Measurements from ENCODE around the gene LYRM9.
"Not testable (repeated sequence)": the region's sequence is repeated elsewhere in the genome, so short reads cannot be mapped to it uniquely, and the experiment has no call there.

The LYRM9 gene

DNA sequence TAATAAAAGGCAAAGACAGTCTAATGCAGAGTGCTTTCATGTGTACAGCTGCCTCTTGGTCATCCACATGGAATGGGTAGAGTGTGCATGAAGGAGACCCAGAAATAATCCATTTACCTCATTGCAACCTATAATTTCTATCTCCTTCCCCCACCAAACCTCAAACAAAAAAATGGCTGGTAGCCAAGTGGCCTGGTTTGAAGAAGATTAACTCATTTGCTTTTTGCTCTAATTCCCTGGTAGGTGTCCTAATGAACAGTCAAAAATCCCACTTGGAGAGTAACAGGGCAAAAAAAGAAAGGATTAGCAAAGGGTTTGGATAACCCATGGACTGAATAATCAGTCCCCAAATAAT, 13.0 kb upstream of the LYRM9 start:
- no peak for DNase-seq (ENCODE audit: low read depth, low spot score)

DNA sequence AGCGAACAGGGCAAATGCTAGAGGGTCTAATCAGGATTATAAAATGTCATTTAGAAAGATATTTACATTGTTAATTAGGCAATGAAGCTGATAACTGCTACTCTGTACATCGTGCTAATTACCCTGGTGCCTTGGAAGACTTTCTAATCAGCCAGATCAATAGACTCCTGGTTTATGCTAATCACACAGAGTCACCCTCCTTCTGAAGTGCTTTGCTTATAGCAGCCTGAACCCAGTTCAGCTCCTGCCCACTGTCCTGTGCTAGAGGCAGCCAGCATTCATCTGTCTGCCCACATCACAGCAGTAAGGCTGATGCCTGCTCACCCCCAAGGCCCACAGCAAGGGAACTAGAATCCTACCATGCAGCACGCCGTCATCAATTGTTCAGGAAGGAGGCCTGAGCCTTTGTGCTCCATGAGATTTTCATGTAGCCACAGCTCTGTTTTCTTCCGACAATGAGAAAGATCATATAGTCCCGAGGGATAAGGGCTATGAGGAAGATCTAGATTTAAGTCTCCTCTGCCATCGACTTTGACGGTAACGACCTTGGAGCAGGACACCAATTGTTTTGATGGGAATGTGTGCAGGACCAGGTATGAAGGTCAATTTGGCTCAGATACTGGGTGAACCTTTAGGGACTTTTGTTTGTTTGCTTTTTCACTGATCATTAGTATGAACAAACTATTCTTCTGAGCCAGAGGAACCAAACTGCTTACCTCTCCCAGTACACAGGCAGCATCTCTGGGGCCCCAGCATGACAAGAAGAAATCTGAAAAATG, 12.5 kb upstream of the LYRM9 start:
- DNase-seq (ENCODE audit: low read depth, low spot score): no peak

DNA sequence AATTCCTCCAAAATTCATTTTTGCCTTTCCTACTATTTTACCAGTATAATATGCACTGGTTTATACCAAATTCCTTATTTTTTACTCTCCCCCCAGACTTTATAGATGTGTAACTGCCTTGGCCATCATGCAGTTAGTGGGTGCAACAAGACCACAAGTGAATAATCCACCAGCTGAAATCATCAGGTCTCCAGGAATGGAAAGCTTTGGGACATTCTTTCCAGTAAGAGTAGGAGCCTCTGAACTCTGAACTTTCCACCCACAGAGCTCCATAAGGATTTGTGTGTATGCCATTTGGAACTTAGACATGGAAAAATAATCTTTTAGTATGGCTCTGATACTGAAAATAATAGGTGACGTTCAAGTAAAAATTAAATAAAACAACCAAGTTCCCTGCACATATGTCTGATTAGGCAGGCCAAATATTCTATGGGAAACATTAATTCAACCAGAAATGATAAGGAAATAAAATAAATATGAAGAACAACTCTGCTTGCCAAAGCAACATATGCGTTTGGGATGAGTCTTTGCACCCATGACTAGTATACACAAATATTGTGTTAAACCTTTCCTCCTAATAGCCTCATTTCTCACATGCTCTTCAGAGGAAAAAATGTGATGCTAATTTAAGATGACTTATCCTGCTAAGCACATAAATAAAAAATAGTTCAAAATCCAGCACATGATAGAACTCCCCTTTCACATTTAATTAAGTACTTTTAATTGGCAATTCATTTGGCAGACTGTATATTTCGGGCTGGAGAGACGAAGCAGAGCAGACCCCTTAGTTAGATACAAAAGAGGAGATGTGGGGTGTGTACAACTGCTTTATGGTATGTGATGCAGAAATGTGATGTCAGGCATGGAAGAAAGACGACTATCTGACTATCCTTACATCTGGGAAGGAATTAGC, 11.6 kb upstream of the LYRM9 start:
- DNase-seq (ENCODE audit: low read depth, low spot score): no peak

DNA sequence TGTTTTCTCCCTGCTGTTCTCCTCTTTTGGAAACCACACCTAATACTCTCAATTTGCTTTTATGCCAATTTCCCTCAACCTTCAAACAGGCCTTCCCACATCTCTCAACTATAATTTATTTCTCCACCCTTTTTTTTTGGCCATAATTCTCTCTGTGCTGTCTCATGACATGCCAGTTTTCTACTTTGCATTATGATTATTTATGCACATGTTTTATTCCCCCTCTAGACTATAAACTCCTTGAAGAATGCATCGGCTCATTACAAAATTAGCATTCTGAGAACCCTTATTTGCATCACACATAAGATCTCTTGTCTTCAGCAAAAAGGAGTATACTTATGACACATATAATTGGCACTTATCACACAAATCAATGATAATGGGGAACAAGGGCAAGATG, 10.9 kb upstream of the LYRM9 start:
- DNase-seq (ENCODE audit: low read depth, low spot score): no peak

DNA sequence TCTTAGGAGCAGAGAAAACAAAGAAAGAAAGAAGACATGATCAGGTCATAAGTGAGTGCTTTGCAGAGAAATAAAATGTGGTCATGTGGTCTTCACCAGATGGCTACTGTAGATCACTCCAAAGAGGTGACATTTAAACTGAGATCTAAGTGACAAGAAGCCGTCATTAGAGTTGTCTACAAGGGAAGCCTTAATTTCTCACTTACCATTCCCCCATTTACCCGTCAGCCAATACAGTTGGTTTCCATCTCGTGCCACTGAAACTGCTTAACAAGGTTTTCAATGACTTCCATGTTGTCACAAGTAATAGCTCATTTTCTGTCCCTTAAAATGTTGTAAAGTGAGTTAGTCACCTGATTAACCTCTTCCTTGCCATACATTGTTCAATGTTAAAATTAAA, 6.4 kb upstream of the LYRM9 start:
- no peak for DNase-seq (ENCODE audit: low read depth, low spot score)

DNA sequence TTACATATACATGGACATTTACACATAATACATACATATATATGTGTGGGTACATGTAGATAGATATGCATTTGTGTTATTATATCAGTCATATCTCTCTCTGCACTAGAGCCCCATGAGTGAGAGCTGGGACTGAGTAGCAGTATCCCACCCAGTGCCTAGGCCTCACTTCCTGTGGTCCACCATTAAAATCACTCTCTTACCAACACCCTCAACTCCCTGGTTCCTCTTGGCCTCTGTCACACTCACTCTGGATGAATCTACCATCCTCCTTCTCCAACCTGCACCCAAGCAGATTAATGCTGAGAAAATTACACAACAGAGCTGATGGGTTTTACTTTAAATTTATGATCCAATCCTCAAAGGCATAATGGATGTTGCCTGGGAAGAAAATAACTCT, 4.9 kb upstream of the LYRM9 start:
- DNase-seq (ENCODE audit: low read depth, low spot score): no peak

DNA sequence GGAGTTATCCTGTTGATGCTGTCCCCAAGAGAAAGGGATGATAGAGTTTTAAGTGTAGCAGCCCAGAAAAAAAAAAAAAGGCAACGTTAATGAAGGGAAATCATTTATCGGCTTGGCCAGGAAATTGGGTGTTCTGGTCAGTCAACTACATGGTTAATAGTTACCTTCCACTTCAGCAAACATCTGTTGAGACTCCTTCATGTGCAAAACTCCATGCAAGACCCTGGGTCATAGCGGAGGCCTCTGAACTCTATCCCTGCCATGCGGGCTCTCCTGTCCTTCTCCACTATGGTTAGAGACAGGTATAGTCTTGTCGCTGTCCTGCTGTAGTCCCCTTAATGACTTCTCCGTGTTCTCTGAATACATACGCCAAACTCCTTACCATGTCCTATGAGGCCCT, 3.5 kb upstream of the LYRM9 start:
- DNase-seq (ENCODE audit: low read depth, low spot score): no peak

DNA sequence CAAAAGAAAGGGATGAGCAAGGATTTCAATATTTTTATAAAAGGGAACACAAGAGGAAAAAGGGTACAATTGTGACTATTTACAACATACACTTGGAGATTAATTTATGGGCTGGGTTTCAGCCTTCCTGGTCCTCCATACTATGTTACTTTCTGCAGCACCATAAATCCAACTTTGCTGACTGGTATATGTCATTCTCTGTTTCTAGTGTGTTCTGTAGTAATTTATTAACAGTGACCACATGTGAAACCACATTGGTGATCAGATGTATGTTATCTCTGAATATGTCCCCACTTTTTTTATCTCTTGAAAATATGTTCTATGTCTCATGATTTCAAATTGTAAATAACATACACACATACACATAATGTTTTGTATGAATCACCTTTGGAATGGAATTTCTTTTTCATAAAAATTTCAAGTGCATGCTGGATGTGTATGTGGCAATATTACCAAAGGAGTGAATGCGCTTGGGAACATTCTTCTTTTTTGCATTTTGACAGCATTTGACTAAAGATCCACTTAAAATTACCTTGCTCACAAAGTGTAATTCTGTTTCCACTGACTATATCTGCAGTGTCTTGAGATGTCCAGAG, 2.9 kb upstream of the LYRM9 start:
- DNase-seq (ENCODE audit: low read depth, low spot score): no peak

DNA sequence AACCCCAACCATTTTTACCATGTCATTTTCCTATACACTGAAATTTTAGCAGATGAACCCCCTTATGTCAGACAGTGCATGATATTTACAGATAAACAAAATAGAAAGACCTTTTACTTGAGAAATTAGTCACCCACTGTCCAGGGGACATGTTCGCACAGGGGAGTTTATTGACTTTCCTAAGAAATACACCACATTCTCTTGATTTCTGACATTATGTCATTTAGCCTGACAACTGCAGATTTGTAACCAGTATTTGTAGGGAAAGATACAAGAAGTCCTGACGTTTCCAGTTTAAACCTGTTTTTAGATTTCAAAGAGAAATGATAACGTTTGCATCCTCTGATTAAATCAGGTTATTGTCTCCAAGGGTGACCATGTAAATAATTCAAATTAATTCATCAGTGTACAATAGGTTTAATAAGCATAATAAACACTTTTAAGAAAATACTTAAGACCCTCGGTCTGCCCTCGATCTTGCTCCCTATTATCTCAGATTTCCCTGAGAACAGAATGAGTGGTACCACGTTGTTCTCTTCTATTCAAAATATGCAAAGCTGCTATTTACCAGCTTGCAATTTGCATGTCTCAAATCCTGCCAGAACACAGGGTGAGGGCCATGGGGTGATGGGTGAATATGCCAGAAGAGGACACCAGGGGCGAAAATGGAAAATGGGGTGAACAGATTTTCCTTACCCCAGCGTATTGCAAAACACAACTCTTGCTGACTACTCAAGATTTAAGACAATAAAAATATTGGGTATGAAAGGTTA, 2.1 kb upstream of the LYRM9 start:
- no peak for DNase-seq (ENCODE audit: low read depth, low spot score)

DNA sequence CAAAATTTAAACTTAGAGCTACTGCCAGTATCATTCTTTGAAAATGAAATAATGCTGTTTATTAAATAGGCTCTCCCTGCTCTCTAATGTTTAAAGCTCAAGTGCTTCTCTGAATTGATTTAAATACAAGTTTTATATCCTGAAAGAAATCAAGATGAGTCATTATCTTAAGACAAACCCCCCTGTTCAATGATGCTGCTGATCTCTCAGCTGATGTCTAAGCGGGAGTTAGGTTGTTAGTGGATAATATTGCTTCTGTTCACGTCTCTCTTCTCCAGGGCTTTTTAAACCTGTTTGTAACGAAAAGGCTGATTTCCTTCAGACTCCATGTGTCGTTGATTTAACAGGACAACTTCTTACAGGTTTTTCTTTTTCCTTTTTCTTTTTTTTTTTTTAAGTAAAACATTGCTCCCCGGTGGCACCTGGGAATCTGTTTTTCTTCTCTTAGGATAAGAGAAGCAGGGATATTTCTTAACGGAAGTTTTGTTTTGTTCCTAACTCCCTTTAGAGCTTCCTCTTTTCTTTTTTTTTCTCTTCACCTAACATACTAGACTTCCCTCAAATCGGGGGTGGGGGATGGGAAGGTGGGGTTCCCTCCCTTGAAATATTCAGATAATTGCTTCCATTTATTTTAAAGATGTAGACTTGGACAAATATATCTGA, 807 bp upstream of the LYRM9 start:
- no peak for DNase-seq (ENCODE audit: low read depth, low spot score)

DNA sequence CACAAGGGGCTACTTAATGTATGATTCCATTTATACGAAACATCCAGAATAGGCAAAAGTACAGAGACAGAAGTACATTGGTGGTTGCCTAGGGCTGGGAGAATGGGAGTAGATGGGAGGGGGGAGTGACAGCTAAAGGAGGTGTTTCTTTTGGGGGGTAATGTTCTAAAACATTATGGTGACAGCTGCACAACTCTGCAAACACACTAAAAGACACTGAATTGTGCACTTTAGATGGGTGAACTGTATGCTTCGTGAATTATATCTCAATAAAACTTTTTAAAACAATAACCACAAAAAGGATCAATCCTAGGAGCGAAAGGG, 661 bp downstream of the LYRM9 start:
- DNase-seq (ENCODE audit: low read depth, low spot score): no peak

DNA sequence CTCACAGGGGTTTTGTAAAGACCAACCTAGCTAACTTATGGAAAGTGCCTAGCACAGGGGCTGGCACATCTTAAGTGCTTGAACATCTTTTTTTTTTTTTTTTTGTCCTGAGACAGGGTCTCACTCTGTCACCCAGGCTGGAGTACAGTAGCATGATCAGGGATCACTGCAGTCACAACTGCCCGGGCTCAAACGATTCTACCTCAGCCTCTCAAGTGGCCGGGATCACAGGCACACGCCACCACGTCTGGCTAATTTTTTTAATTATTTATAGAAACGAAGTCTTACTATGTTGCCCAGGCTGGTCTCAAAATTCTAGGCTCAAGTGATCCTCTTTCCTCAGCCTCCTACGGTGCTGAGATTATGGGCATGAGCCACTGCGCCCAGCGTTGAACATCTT, 1.3 kb downstream of the LYRM9 start:
- no peak for DNase-seq (ENCODE audit: low read depth, low spot score)

DNA sequence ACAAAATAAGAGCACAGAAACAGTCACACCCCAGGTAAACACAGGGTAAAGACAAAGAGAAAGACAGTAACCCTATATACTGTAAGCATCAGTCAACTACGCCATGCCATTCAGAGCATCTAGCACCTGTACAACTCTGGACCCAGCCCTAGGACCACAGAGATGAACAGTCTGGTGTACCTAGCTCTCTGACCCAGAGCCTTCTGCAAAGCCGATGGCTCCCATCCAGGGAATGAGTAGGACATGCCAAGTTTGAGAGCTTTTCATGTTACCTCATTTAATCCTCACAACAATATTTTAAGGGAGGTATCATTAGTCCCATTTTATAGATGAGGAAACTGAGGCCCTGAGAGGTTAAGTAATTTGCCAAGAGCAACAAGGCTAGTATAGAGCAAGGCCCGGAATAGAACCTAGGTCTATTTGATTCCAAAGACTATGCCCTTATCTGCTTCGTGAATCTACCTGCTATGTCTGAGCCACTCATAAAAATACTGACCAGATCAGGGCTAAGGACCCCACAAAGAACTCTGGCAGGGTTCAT, 3.4 kb downstream of the LYRM9 start:
- no peak for DNase-seq (ENCODE audit: low read depth, low spot score)

DNA sequence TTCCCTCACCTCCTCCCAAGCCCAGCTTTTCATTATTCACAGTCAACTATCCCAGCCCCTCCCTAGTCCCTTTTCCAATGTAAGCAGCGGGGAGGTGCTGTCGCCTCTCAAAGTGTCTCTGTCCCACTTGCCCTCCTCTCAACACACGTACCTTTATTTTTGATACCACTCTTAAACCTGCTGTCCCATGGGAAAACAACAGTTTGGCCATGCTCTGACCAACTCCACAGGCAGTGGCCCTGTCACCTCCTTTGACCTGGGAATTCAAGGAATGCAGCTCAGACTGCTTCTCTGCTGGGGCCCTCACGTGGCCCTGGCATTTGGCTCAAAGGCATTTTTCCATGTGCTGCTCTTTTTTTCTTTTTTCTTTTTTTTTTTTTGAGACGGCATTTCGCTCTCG, 4.2 kb downstream of the LYRM9 start:
- peak; percentile 57 for DNase-seq (ENCODE audit: low read depth, low spot score)

DNA sequence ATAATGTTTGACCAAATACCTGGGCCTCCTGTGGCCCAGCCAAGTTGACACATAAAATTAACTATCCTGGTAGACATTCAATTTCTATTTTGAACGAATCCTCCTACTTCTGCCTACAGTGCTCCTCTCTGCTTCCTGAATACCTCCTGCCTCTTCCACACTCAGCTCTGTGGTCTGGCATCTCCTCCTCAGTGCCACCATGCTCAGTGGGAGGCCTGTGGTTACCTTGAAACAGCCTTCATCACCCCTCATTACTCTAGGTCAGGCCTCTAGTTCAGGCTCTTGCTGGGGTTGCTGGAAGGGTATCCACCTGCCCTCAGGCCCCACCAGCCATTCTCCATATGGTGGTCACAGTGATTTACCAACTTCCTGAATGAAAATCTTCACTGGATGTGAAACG, 5.1 kb downstream of the LYRM9 start:
- no peak for DNase-seq (ENCODE audit: low read depth, low spot score)

DNA sequence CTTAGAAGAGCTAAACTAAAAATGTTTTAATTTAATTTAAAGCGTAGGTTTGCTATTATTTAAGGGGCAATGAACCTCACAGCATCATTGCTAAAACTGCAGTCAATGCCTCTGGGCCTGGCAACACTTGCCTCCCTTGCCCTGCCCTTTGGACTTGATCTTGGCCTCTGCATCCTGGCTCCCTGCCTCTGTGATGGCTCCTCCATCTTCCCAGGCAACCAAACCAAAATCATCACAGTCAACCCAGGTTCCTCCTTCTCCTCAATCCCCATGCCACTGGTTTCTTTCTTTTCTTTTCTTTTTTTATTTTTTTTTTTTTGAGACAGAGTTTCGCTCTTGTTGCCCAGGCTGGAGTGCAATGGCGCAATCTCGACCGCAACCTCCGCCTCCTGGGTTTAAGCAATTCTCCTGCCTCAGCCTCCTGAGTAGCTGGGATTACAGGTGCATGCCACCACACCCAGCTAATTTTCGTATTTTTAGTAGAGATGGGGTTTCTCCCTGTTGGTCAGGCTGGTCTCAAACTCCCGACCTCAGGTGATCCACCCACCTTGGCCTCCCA, 6.7 kb downstream of the LYRM9 start:
- not testable (repeated sequence) for DNase-seq (ENCODE audit: low read depth, low spot score)

DNA sequence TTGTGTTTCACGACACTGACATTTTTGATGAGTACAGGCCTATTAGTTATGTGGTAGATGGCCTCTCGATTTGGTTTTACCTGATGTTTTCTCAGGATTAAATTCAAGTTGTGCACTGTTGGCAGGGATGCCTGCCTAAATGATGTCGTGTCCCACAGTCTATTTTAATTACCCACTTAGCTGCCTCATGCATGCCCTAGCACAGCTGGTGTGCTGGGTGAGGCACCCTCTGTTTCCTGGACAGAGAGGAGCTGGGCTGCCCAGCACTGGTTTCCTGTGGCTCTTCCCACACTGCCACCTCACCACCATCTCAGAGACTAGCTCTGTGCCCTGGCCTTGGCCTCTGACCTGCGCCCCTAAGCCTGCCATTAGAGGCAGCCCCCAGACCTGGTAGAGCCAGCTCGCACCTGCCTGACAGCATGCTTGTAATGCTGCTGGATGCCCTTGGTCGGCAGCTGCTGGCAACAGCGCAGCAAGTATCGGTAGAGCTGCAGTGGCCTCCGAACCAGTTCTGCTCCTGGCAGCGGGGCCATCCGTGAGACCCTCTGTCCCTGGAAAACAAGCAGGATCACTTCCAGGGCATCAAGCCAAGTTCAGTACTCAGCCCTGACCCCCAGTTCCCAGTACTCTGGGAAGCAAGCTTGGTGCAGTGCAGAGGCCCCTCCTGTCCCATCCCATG, 10.9 kb downstream of the LYRM9 start:
- DNase-seq (ENCODE audit: low read depth, low spot score): no peak

DNA sequence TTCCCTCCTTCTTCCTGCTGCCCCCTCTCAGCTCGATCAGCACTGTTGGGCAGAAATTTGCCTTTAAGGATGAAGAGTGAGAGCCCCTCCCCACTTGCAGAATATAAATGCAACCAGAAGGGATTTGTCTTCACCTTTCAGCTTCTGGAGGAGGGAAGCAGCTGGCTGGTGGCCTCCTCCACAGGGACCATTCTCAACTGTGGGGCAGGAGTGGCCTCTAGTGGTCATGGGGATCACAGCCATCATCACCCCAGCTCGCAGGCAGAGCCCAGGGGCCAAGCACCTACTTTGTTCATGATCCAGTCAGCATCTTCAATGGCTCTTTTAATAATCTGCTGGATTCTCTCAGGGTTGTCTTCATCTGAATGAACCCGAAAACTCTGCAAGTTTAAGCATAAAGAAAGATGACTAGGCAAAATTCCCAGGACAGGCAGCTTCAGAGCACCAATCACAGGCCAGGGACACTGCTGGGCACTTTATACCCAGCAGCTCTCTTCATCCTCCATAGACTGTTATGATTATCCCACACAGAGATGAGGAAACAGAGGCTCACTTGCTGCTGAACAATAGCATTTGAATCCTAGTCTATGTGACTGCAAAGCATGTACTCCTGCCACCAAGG, 13.1 kb downstream of the LYRM9 start:
- DNase-seq (ENCODE audit: low read depth, low spot score): peak; percentile 81

DNA sequence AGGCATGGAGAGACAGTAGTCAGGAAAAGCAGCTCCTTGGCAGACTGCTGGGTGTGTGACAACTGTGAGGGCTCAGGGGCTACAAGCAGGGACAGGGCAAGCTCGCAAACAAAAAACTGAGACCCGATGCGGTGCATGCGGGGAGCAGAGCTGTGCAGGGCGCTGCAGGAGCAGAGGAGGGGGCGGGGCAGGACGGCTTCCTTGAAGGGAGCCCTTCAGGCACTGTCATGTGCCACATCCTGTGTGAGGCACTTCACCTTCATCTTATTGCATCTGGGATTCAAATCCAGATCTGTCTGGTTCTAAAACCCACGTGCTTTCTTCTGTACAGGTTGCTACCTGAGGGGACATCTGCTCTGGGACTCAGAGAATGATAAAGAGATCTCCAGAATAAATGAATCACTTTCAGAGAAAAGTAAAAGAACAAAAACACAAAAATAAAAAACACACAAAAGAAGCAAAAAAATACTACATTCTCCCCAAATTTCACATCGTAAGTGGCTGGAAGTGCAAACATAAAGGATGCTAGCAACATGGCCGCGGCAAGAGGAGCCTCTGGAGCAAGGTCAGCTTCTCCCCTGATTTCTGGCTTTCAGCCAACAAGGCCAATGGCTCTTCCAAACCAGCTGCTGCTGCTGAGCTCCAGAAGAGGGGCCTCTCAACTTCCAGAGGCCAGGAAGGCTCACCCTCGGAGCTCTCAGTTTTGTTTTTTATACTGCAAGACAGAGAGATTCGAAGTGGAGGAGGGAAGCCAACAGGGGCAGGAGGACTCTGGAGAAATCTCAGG, 14.2 kb downstream of the LYRM9 start:
- no peak for DNase-seq (ENCODE audit: low read depth, low spot score)

Measured in astrocyte of the hippocampus (primary cell).